GM23248 (cell line): ENCODE data around the gene PHKA2.

Source experiments
- EZH2 ChIP-seq: fragments of 200-600 bp; sonication (generic); IDR thresholded peaks from 2 replicates; pipeline ENCODE4 v1.6.1; 2018; ENCODE audit warnings: antibody characterized with exemption, mild to moderate bottlenecking; ENCODE audit not compliant: insufficient read depth, poor library complexity, severe bottlenecking
- EZH2phosphoT487 ChIP-seq: fragments of 200-600 bp; sonication (generic); IDR thresholded peaks from 2 replicates; pipeline ENCODE4 v1.6.1; 2018; ENCODE audit warnings: antibody characterized with exemption, moderate library complexity, mild to moderate bottlenecking, low read depth; ENCODE audit not compliant: insufficient read depth

GRCh38 chrX:18886344-18887161 lies 97.4 kb downstream of the PHKA2 start:
- no peak for TF ChIP-seq EZH2
- TF ChIP-seq EZH2phosphoT487: no peak
